Activated naive CD8-positive, alpha-beta T cell treated with anti-CD3 and anti-CD28 coated beads for 36 hours (primary cell): ENCODE results near the gene LTN1. TPM values are rescaled to one million over a fixed set of nuclear protein-coding genes. Genes with fewer than 3 reads are reported as not detected.
"Not testable (repeated sequence)": the region's sequence is repeated elsewhere in the genome, so short reads cannot be mapped to it uniquely, and the experiment has no call there.

Experiments
- DNase-seq: peaks from one replicate; pipeline ENCODE4 v3.0.0; 2021
- H3K27ac Mint-ChIP-seq: one replicate; pipeline ENCODE4 v1.8.0; 2022; ENCODE audit warnings: mild to moderate bottlenecking, moderate library complexity, mixed read lengths
- H3K27me3 Mint-ChIP-seq: one replicate; pipeline ENCODE4 v1.8.0; 2022; ENCODE audit warnings: mild to moderate bottlenecking, mixed read lengths
- H3K36me3 Mint-ChIP-seq: one replicate; pipeline ENCODE4 v1.8.0; 2021; ENCODE audit warnings: mild to moderate bottlenecking, mixed read lengths
- H3K4me1 Mint-ChIP-seq: one replicate; pipeline ENCODE4 v1.8.0; 2021; ENCODE audit warnings: mixed read lengths
- H3K4me3 Mint-ChIP-seq: one replicate; pipeline ENCODE4 v1.8.0; 2022; ENCODE audit warnings: mild to moderate bottlenecking, moderate library complexity, mixed read lengths
- H3K9me3 Mint-ChIP-seq: one replicate; pipeline ENCODE4 v1.8.0; 2022; ENCODE audit warnings: mixed read lengths
- total RNA-seq, 2 experiments: library from RNA; stranded (reverse); gene quantifications; one replicate each; pipeline ENCODE4 v1.2.3, GENCODE V29; 2021

LTN1 gene
- 10 to 100 TPM; 23.0 to 24.6 TPM for total RNA-seq

DNA sequence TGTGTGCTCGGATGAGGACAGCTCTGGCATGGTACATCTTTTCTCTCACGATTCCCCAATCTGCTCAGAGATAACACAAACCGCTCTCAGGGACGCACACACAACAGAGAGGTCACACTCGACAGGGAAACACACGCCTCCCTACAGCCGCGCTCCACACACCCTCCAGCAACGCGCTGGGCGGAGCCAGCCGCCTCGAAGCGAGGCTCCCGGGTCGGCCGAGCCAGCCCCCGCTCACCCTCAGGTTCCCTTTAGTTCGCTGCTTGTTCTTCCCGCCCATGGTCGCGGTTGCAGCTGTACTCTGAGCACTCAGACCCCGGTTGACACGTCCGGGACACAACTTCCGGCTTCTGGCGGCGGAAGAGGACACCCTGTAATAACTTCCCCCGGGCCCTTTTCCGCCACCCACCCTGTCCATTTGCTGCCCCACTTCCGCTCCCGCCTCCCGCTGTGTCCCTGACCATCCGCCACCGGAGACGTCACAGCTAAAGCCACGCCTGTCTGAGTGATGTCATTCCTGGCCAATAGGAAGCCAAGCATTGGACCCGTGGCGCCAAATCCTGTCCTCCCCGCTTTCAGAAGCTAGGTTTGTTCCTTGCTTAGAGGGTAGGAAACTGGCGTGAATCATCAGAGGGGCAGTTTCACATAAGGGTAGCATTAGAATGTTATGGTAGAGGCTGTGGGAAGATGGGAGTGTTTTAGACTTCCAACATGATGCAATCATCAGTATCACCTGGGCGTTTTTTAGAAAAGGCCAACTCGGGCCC is at the start of gene LTN1:
Gene LTN1 (minus strand): TSS at position 352 of the 767 bp plus-strand sequence. CDS start 72 bp downstream, at position 280.
- H3K4me1 Mint-ChIP-seq, result peaks cover 39% of the 10 kb centered on the region
- H3K36me3 Mint-ChIP-seq, result peaks cover 11% of the 10 kb centered on the region
- no peaks in the 10 kb centered on the region for H3K9me3 Mint-ChIP-seq
- peak within 1 kb of the TSS; percentile 94 for H3K4me3 Mint-ChIP-seq
- H3K27me3 Mint-ChIP-seq, result no peaks in the 10 kb centered on the region
- peak; percentile 99 for DNase-seq
- H3K27ac Mint-ChIP-seq, result peak within 1 kb of the TSS; percentile 97

- no peaks in the 10 kb centered on the region for H3K9me3 Mint-ChIP-seq
- H3K27ac Mint-ChIP-seq, result no peak overlapping the region
- H3K36me3 Mint-ChIP-seq, result peaks cover 16% of the 10 kb centered on the region
These were observed 42.0 kb upstream of the LTN1 start for GRCh38 chr21:29034678-29035077.

DNA sequence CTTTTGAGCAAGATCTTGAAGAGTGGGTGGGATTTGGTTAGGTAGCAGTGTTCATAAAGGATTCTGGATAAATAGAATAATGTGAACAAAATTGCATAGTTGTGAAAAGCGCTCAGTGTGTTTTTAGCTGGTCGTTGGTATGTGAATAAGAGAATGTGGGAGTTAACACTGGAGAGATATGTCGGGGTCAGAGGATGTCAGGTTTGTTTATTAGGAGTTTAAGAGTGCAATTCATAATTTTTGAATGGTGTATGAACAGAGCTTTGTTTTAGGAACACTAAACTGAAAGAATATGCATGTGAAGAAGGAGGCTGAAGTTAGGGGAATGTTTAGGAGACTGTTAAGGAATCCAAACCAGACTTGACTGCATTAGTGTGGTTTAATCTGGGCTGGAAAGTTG is 41.2 kb upstream of the LTN1 start:
- Mint-ChIP-seq H3K9me3 (no peaks in the 10 kb centered on the region), H3K36me3 (peaks cover 18% of the 10 kb centered on the region), H3K4me3 (no peak overlapping the region), H3K27ac (no peak overlapping the region), H3K4me1 (peaks cover 4% of the 10 kb centered on the region), H3K27me3 (no peaks in the 10 kb centered on the region)
- DNase-seq, result no peak

More at GRCh38 chr21:29034678-29035077, 42.0 kb upstream of the LTN1 start:
- H3K4me3 Mint-ChIP-seq, result no peak overlapping the region
- H3K27me3 Mint-ChIP-seq, result no peaks in the 10 kb centered on the region
- peaks cover 4% of the 10 kb centered on the region for H3K4me1 Mint-ChIP-seq
- DNase-seq, result no peak

- H3K9me3 Mint-ChIP-seq, result no peaks in the 10 kb centered on the region
- H3K27me3 Mint-ChIP-seq, result no peaks in the 10 kb centered on the region
- H3K27ac Mint-ChIP-seq, result no peak overlapping the region
- H3K36me3 Mint-ChIP-seq, result peaks cover 22% of the 10 kb centered on the region
- no peak overlapping the region for H3K4me3 Mint-ChIP-seq
- no peak for DNase-seq
- H3K4me1 Mint-ChIP-seq, result peaks cover 4% of the 10 kb centered on the region
These were observed 40.6 kb upstream of the LTN1 start for GRCh38 chr21:29033301-29033700.

DNA sequence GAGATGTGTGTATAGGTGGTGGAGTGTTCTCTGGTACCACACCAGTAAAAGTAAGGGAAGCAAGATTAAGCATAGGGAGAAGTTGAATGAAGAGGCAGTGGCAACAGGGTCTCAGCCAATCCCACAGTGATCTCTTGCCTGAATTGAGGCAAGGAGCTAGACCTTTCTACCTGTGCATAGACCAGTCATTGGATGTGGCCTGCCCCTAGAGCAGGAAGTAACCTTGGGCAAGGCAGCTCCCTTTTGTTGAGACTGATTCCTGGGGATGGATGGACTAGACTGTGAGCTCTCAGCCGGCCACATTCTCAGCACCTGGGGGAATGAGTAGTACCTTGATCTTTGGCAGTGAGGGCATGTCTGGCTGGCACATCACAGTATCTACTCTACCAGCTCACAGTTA is 38.2 kb upstream of the LTN1 start:
- Mint-ChIP-seq H3K4me3 (no peak overlapping the region), H3K9me3 (no peaks in the 10 kb centered on the region), H3K27ac (no peak overlapping the region), H3K36me3 (peaks cover 28% of the 10 kb centered on the region), H3K4me1 (peaks cover 16% of the 10 kb centered on the region), H3K27me3 (no peaks in the 10 kb centered on the region)
- no peak for DNase-seq

GRCh38 chr21:29029524-29029923 is 36.8 kb upstream of the LTN1 start:
- Mint-ChIP-seq H3K36me3 (peaks cover 39% of the 10 kb centered on the region), H3K9me3 (no peaks in the 10 kb centered on the region), H3K4me3 (no peak overlapping the region), H3K27me3 (no peaks in the 10 kb centered on the region), H3K27ac (no peak overlapping the region), H3K4me1 (peaks cover 23% of the 10 kb centered on the region)
- no peak for DNase-seq

DNA sequence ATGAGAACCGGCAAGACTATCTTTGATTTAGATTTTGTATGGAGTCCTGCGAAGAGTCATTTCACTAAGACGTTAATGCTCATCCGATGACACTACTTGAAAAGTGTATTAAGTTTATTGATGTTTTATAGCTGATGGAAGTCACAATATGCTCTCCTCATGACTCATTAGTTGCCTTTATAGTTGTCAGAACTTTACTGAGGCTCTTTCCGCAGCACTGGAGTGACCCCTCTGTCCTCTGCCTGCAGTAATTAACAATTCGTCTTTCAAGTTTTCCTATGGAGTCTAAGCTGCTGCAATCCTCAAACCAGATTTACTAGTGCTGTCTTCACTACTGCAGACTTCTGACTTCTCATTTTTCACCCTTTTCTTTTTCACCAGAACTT is 32.6 kb upstream of the LTN1 start:
- peak overlapping the region; percentile 99 for H3K27ac Mint-ChIP-seq
- no peaks in the 10 kb centered on the region for H3K27me3 Mint-ChIP-seq
- peak overlapping the region; percentile 89 for H3K4me3 Mint-ChIP-seq
- peaks cover 41% of the 10 kb centered on the region for H3K4me1 Mint-ChIP-seq
- DNase-seq, result no peak
- peaks cover 36% of the 10 kb centered on the region for H3K36me3 Mint-ChIP-seq
- H3K9me3 Mint-ChIP-seq, result peaks cover 2% of the 10 kb centered on the region

- DNase-seq, result peak; percentile 93
- Mint-ChIP-seq H3K27ac (peak within 1 kb of the TSS; percentile 99), H3K4me3 (peak within 1 kb of the TSS; percentile 89), H3K27me3 (no peaks in the 10 kb centered on the region), H3K36me3 (peaks cover 37% of the 10 kb centered on the region), H3K9me3 (peaks cover 2% of the 10 kb centered on the region), H3K4me1 (peaks cover 46% of the 10 kb centered on the region)
These were observed 32.0 kb upstream of the LTN1 start, which contains the start of gene USP16 for GRCh38 chr21:29024474-29025327. Gene USP16, plus strand, starts transcription at chr21:29024668. Its CDS starts 3,246 bp downstream, at chr21:29027914.

DNA sequence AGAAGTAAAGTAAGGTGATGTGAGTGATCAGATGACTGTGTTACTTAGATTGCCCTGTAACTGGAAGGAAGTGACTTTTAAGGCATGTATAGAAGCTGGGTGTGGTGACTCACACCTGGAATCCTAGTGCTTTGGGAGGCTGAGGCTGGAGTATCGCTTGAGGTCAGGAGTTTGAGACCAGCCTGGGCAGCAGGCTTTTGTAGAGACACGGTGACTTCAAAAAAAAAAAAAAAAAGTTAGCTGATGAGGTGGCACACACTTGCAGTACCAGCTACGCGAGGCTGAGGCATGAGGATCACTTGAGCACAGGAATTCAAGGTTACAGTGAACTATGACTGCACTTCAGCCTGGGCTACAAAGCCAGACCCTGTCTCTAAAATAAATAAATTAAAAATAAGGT is 29.5 kb upstream of the LTN1 start:
- Mint-ChIP-seq H3K9me3 (peaks cover 2% of the 10 kb centered on the region), H3K36me3 (peaks cover 35% of the 10 kb centered on the region), H3K27me3 (no peaks in the 10 kb centered on the region), H3K27ac (peak overlapping the region; percentile 77), H3K4me1 (peaks cover 52% of the 10 kb centered on the region), H3K4me3 (no peak overlapping the region)
- no peak for DNase-seq

DNA sequence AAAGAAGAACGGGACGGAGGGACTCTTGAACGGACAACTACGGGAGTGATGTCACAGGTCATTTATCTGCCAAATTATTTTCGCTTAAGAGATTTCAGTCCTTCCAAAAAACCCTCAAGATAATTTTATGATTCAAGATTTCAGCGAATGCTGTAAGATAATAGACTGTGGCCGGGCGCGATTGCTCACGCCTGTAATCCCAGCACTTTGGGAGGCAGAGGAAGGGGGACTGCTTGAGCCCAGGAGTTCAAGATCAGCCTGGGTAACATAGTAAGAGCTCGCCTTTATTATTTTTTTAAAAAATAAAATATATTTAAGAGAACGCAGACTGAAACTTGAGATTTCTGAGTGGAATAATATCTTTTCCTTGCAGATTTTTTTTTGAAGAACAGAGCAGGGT is 25.9 kb upstream of the LTN1 start:
- H3K9me3 Mint-ChIP-seq, result peaks cover 2% of the 10 kb centered on the region
- H3K4me1 Mint-ChIP-seq, result peaks cover 32% of the 10 kb centered on the region
- DNase-seq, result no peak
- H3K36me3 Mint-ChIP-seq, result peaks cover 20% of the 10 kb centered on the region
- peak overlapping the region; percentile 84 for H3K27ac Mint-ChIP-seq
- no peaks in the 10 kb centered on the region for H3K27me3 Mint-ChIP-seq
- peak overlapping the region; percentile 82 for H3K4me3 Mint-ChIP-seq

DNA sequence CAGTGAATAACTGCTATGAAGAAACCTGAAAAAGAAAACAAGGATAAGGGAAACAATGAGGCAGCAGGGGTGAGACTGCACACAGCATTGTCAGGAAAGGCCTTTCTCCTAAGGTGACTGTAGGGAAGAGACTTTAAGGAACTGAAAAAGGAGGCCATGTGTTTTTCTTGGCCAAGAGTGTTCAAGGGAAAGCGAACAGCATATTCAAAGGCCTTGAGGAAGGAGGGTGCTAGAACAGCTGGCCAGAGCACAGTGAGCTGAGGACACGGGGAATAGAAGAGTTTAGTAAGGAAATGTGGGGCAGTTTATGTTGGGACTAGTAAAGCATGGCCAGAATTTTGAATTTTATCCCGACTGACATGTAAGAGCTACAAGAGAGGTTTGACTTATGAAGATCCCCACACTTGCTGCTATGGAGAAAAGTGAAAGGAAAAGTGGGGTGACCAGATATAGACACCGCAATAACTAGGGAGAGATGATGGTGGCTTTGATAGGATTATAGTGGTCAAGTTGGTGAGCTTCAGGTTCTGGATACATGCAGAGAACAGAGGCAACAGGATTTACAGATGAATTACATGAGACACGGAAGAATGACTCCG is 25.1 kb upstream of the LTN1 start:
- peak overlapping the region; percentile 82 for H3K4me3 Mint-ChIP-seq
- H3K27me3 Mint-ChIP-seq, result no peaks in the 10 kb centered on the region
- H3K36me3 Mint-ChIP-seq, result peaks cover 20% of the 10 kb centered on the region
- no peaks in the 10 kb centered on the region for H3K9me3 Mint-ChIP-seq
- DNase-seq, result no peak
- H3K4me1 Mint-ChIP-seq, result peaks cover 29% of the 10 kb centered on the region
- peak overlapping the region; percentile 84 for H3K27ac Mint-ChIP-seq

DNA sequence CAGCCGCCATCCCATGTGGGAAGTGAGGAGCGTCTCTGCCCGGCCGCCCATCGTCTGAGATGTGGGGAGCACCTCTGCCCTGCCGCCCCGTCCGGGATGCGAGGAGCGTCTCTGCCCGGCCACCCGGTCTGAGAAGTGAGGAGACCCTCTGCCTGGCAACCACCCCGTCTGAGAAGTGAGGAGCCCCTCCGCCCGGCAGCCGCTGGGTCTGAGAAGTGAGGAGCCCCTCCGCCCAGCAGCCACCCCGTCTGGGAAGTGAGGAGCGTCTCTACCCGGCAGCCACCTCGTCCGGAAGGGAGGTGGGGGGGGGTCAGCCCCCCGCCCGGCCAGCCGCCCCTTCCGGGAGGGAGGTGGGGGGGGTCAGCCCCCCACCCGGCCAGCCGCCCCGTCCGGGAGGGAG is 18.6 kb upstream of the LTN1 start:
- not testable (repeated sequence) for H3K4me1 Mint-ChIP-seq, DNase-seq, H3K27me3 Mint-ChIP-seq, H3K36me3 Mint-ChIP-seq, H3K4me3 Mint-ChIP-seq, H3K9me3 Mint-ChIP-seq, H3K27ac Mint-ChIP-seq

- Mint-ChIP-seq H3K27me3 (no peaks in the 10 kb centered on the region), H3K36me3 (peaks cover 10% of the 10 kb centered on the region), H3K9me3 (no peaks in the 10 kb centered on the region), H3K27ac (no peak overlapping the region), H3K4me3 (no peak overlapping the region), H3K4me1 (peaks cover 10% of the 10 kb centered on the region)
- DNase-seq, result no peak
These were observed 15.7 kb upstream of the LTN1 start for GRCh38 chr21:29008367-29008766.

DNA sequence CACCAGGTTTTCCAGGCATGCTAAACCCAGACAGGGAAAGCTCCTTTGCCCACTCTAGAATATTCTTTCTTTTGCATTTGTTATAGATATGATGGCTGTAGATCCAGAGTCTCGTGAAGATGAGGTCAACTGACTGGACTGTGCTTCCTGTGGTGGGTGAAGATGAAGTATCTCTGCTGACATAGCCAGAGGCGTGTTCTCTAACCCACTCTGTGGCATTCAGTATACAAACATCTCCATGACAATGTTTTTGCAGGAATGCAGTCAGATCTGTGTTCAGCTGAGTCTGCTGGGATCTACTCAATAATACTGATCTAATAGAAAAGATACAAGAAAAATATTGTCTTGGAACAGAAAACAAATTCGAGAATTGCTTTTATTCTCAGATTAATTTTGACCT is 15.1 kb upstream of the LTN1 start:
- Mint-ChIP-seq H3K27ac (no peak overlapping the region), H3K27me3 (no peaks in the 10 kb centered on the region), H3K36me3 (peaks cover 11% of the 10 kb centered on the region), H3K4me3 (no peak overlapping the region), H3K9me3 (no peaks in the 10 kb centered on the region), H3K4me1 (peaks cover 10% of the 10 kb centered on the region)
- no peak for DNase-seq

GRCh38 chr21:29007135-29007534 is 14.5 kb upstream of the LTN1 start:
- DNase-seq, result no peak
- Mint-ChIP-seq H3K36me3 (peaks cover 10% of the 10 kb centered on the region), H3K27ac (no peak overlapping the region), H3K27me3 (no peaks in the 10 kb centered on the region), H3K4me3 (no peak overlapping the region), H3K9me3 (no peaks in the 10 kb centered on the region), H3K4me1 (peaks cover 12% of the 10 kb centered on the region)
